Measurements from ENCODE around the gene CALHM2.

The CALHM2 gene

GRCh38 chr10:103450201-103450695, 1.9 kb downstream of the CALHM2 start:
- H3K4me3 ChIP-seq (ENCODE audit: low read depth in 1 of 2, low read length in 2 of 2): peak overlapping the region in 1 of 2 experiments; percentile 71; a peak in 2 of 4 replicates
- H3K9ac ChIP-seq (ENCODE audit: low read depth, low read length): peak overlapping the region; percentile 77; the same call in 1 of the 2 replicates

GRCh38 chr10:103449208-103450144, 2.7 kb downstream of the CALHM2 start:
- Histone ChIP-seq H3K4me3 (ENCODE audit: low read depth in 1 of 2, low read length in 2 of 2) (no peak overlapping the region), H3K27ac (ENCODE audit: low read length) (no peak overlapping the region), H3K27me3 (ENCODE audit: insufficient read depth, low read length, poor library complexity) (no peaks in the 10 kb centered on the region), H3K79me2 (ENCODE audit: insufficient read depth, low read length) (peaks cover 7% of the 10 kb centered on the region; the same call in 1 of the 2 replicates), H3K9ac (ENCODE audit: low read depth, low read length) (no peak overlapping the region), H3K4me1 (ENCODE audit: insufficient read depth, low read length) (peaks cover 31% of the 10 kb centered on the region), H3K36me3 (ENCODE audit: insufficient read depth, low read length) (peaks cover 52% of the 10 kb centered on the region), H3K4me2 (ENCODE audit: insufficient read depth, low read length) (no peak overlapping the region), H3K9me3 (ENCODE audit: insufficient read depth, low read length, severe bottlenecking) (no peaks in the 10 kb centered on the region), H4K20me1 (ENCODE audit: insufficient read depth, low read length) (peaks cover 7% of the 10 kb centered on the region; the same call in 1 of the 2 replicates), H2AFZ (ENCODE audit: low read depth, low read length) (no peak overlapping the region)
- no peak for ATAC-seq (ENCODE audit: insufficient read depth, low read depth)
- DNase-seq: no peak
- no peak for TF ChIP-seq EZH2 (IDR thresholded peaks at IDR 0.05; ENCODE audit: borderline replicate concordance, low read depth, low read length, severe bottlenecking)
- TF ChIP-seq, protein P1, sequence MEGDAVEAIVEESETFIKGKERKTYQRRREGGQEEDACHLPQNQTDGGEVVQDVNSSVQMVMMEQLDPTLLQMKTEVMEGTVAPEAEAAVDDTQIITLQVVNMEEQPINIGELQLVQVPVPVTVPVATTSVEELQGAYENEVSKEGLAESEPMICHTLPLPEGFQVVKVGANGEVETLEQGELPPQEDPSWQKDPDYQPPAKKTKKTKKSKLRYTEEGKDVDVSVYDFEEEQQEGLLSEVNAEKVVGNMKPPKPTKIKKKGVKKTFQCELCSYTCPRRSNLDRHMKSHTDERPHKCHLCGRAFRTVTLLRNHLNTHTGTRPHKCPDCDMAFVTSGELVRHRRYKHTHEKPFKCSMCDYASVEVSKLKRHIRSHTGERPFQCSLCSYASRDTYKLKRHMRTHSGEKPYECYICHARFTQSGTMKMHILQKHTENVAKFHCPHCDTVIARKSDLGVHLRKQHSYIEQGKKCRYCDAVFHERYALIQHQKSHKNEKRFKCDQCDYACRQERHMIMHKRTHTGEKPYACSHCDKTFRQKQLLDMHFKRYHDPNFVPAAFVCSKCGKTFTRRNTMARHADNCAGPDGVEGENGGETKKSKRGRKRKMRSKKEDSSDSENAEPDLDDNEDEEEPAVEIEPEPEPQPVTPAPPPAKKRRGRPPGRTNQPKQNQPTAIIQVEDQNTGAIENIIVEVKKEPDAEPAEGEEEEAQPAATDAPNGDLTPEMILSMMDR (IDR thresholded peaks at IDR 0.05; ENCODE audit: borderline replicate concordance, extremely low read depth, low read length, poor library complexity, severe bottlenecking): no peak

More at GRCh38 chr10:103450201-103450695, 1.9 kb downstream of the CALHM2 start:
- Histone ChIP-seq H3K27me3 (ENCODE audit: insufficient read depth, low read length, poor library complexity) (no peaks in the 10 kb centered on the region), H3K9me3 (ENCODE audit: insufficient read depth, low read length, severe bottlenecking) (no peaks in the 10 kb centered on the region), H3K27ac (ENCODE audit: low read length) (peak overlapping the region; percentile 72), H3K4me2 (ENCODE audit: insufficient read depth, low read length) (peak overlapping the region; percentile 96), H4K20me1 (ENCODE audit: insufficient read depth, low read length) (peaks cover 7% of the 10 kb centered on the region; the same call in 1 of the 2 replicates), H3K36me3 (ENCODE audit: insufficient read depth, low read length) (peaks cover 44% of the 10 kb centered on the region), H3K79me2 (ENCODE audit: insufficient read depth, low read length) (peaks cover 7% of the 10 kb centered on the region; the same call in 1 of the 2 replicates), H3K4me1 (ENCODE audit: insufficient read depth, low read length) (peaks cover 31% of the 10 kb centered on the region), H2AFZ (ENCODE audit: low read depth, low read length) (no peak overlapping the region)
- ATAC-seq (ENCODE audit: insufficient read depth, low read depth): no peak
- TF ChIP-seq, protein P1 (IDR thresholded peaks at IDR 0.05; ENCODE audit: borderline replicate concordance, extremely low read depth, low read length, poor library complexity, severe bottlenecking): no peak
- TF ChIP-seq EZH2 (IDR thresholded peaks at IDR 0.05; ENCODE audit: borderline replicate concordance, low read depth, low read length, severe bottlenecking): no peak
- no peak for DNase-seq

- Histone ChIP-seq H2AFZ (ENCODE audit: low read depth, low read length) (no peak overlapping the region), H3K4me2 (ENCODE audit: insufficient read depth, low read length) (no peak overlapping the region), H4K20me1 (ENCODE audit: insufficient read depth, low read length) (peaks cover 9% of the 10 kb centered on the region; the same call in 1 of the 2 replicates), H3K79me2 (ENCODE audit: insufficient read depth, low read length) (peaks cover 7% of the 10 kb centered on the region; the same call in 1 of the 2 replicates), H3K36me3 (ENCODE audit: insufficient read depth, low read length) (peaks cover 59% of the 10 kb centered on the region), H3K27me3 (ENCODE audit: insufficient read depth, low read length, poor library complexity) (no peaks in the 10 kb centered on the region), H3K9ac (ENCODE audit: low read depth, low read length) (no peak overlapping the region), H3K9me3 (ENCODE audit: insufficient read depth, low read length, severe bottlenecking) (no peaks in the 10 kb centered on the region), H3K4me3 (ENCODE audit: low read depth in 1 of 2, low read length in 2 of 2) (no peak overlapping the region), H3K4me1 (ENCODE audit: insufficient read depth, low read length) (peaks cover 31% of the 10 kb centered on the region), H3K27ac (ENCODE audit: low read length) (no peak overlapping the region)
- ATAC-seq (ENCODE audit: insufficient read depth, low read depth) (no peak), DNase-seq (no peak)
- no peak for TF ChIP-seq EZH2 (IDR thresholded peaks at IDR 0.05; ENCODE audit: borderline replicate concordance, low read depth, low read length, severe bottlenecking)
- TF ChIP-seq, protein P1 (IDR thresholded peaks at IDR 0.05; ENCODE audit: borderline replicate concordance, extremely low read depth, low read length, poor library complexity, severe bottlenecking): no peak
Observed at GRCh38 chr10:103448746-103449145, 3.4 kb downstream of the CALHM2 start.
